Sigmoid colon (tissue), 7 donors: Measurements from ENCODE around the gene TCF23. TPM values are rescaled to one million over a fixed set of nuclear protein-coding genes. Genes with fewer than 3 reads are reported as not detected.

Experiments used
- DNase-seq: peaks from one replicate; pipeline ENCODE4 v3.0.0-alpha.2; 2019
- H3K27ac ChIP-seq, 4 donors: fragments of 200-600 bp; sonication (generic); one replicate each; pipeline ENCODE4 v1.5.1; 2016 to 2019; ENCODE audit warnings: mild to moderate bottlenecking in 1 of 4
- H3K27me3 ChIP-seq, 3 donors: fragments of 200-600 bp; sonication (generic); one replicate each; pipeline ENCODE4 v1.5.1; 2019; ENCODE audit warnings: mild to moderate bottlenecking in 1 of 3
- H3K36me3 ChIP-seq, 4 donors: fragments of 200-600 bp; sonication (generic); one replicate each; pipeline ENCODE4 v1.5.1; 2016 to 2019
- H3K4me1 ChIP-seq, 4 donors: fragments of 200-600 bp; sonication (generic); one replicate each; pipeline ENCODE4 v1.5.1; 2017 to 2019
- H3K4me3 ChIP-seq, 4 donors: fragments of 200-600 bp; sonication (generic); one replicate each; pipeline ENCODE4 v1.5.1; 2017 to 2019; ENCODE audit warnings: mild to moderate bottlenecking in 2 of 4, moderate library complexity in 1 of 4
- H3K9me3 ChIP-seq, 4 donors: fragments of 200-600 bp in 3 of 4; sonication (generic) in 3 of 4; one replicate each; pipeline versions ENCODE4 v1.5.1 to v1.6.1; 2013 to 2019
- CTCF ChIP-seq, 4 experiments: fragments of 450-650 bp in 3 of 4; fragments of 200-600 bp in 1 of 4; IDR thresholded peaks; one replicate each; pipeline ENCODE4 v1.5.1; 2016 to 2019; ENCODE audit warnings: antibody characterized with exemption in 4 of 4, mild to moderate bottlenecking in 3 of 4, moderate library complexity in 2 of 4
- EP300 ChIP-seq, 4 donors: sonication (generic); formaldehyde crosslinking; IDR thresholded peaks; one replicate each; pipeline ENCODE4 v1.6.1; 2017; ENCODE audit warnings: antibody characterized with exemption in 4 of 4
- POLR2A ChIP-seq, 2 donors: fragments of 450-650 bp; IDR thresholded peaks; one replicate each; pipeline ENCODE4 v1.6.1; 2016; ENCODE audit warnings: antibody characterized with exemption in 2 of 2, mild to moderate bottlenecking in 2 of 2, moderate library complexity in 2 of 2
- POLR2AphosphoS5 ChIP-seq, 4 donors: sonication (generic); formaldehyde crosslinking; IDR thresholded peaks; one replicate each; pipeline ENCODE4 v1.6.1; 2017; ENCODE audit warnings: antibody characterized with exemption in 4 of 4
- WGBS, 2 donors: extraction: QIAGEN DNeasy Blood & Tissue Kit; methylation state at CpG; one replicate each; pipeline ENCODE4 v1.1.7; 2013; 5-methylcytosine and 5-hydroxymethylcytosine counted together
- intact Hi-C: fragments of 100-400 bp; cut with DNase I; formaldehyde crosslinking; loops from one replicate; pipeline ENCODE4 v1.15.1; 2023
- polyA plus RNA-seq, 3 donors: library from polyadenylated mRNA; stranded (reverse); fragments of 200-250 nt; gene quantifications; one replicate each; pipeline ENCODE4 v1.2.3, GENCODE V29; 2013
- total RNA-seq, 4 donors: library from RNA; depleted of rRNA; stranded (reverse); fragments of >200 nt; gene quantifications; one replicate each; pipeline ENCODE4 v1.1.0, GENCODE V29; 2016
- donor health status: healthy with polysubstance abuse.
- donor health status: Bipolar disorder and iron deficiency.
- donor health status: healthy.

TCF23 gene
- total and polyA plus RNA-seq, 7 donors = 0.03 TPM; not detected in 6

- Histone ChIP-seq H3K4me1 (no peaks in the 10 kb centered on the region), H3K36me3 (no peaks in the 10 kb centered on the region), H3K4me3 (no peak overlapping the region), H3K9me3 (no peaks in the 10 kb centered on the region), H3K27ac (no peak overlapping the region), H3K27me3 (peaks cover 0 to 6% (median 0%) of the 10 kb centered on the region in 3 donors)
- no peak for DNase-seq
- no peak for TF ChIP-seq POLR2A (IDR thresholded peaks at IDR 0.05)
- no peak for TF ChIP-seq POLR2AphosphoS5 (IDR thresholded peaks at IDR 0.05)
- no peak for TF ChIP-seq CTCF (IDR thresholded peaks at IDR 0.05)
- no peak for TF ChIP-seq EP300 (IDR thresholded peaks at IDR 0.05)
- intact Hi-C loops = no loop called here
- 32 to 67% methylated on average over 15 of the region's 15 CpGs for WGBS, 2 donors
These were observed 28.9 kb downstream of the TCF23 start for GRCh38 chr2:27177441-27178351.

- H3K4me3 ChIP-seq = no peak overlapping the region
- H3K36me3 ChIP-seq = no peaks in the 10 kb centered on the region
- no peaks in the 10 kb centered on the region for H3K9me3 ChIP-seq
- intact Hi-C loops = no loop called here
- no peaks in the 10 kb centered on the region for H3K4me1 ChIP-seq
- no peak overlapping the region for H3K27ac ChIP-seq
- DNase-seq = no peak
- WGBS, 2 donors = 89 to 93% methylated on average over 3 of the region's 3 CpGs
- H3K27me3 ChIP-seq = peaks cover 0 to 6% (median 0%) of the 10 kb centered on the region in 3 donors
- no peak for TF ChIP-seq POLR2AphosphoS5 (IDR thresholded peaks at IDR 0.05)
- no peak for TF ChIP-seq CTCF (IDR thresholded peaks at IDR 0.05)
- no peak for TF ChIP-seq POLR2A (IDR thresholded peaks at IDR 0.05)
- no peak for TF ChIP-seq EP300 (IDR thresholded peaks at IDR 0.05)
These were observed 29.7 kb downstream of the TCF23 start for GRCh38 chr2:27178469-27178868.

- Histone ChIP-seq H3K4me1 (no peaks in the 10 kb centered on the region), H3K4me3 (no peak overlapping the region), H3K27ac (no peak overlapping the region), H3K9me3 (no peaks in the 10 kb centered on the region), H3K27me3 (peaks cover 0 to 6% (median 0%) of the 10 kb centered on the region in 3 donors), H3K36me3 (no peaks in the 10 kb centered on the region)
- TF ChIP-seq POLR2A (IDR thresholded peaks at IDR 0.05) (no peak), EP300 (IDR thresholded peaks at IDR 0.05) (no peak), POLR2AphosphoS5 (IDR thresholded peaks at IDR 0.05) (no peak), CTCF (IDR thresholded peaks at IDR 0.05) (no peak)
- 66 to 73% methylated on average over 3 of the region's 3 CpGs for WGBS, 2 donors
- intact Hi-C loops = no loop called here
- DNase-seq = no peak
These were observed 30.7 kb downstream of the TCF23 start for GRCh38 chr2:27179344-27180000.

GRCh38 chr2:27182346-27182745, 33.5 kb downstream of the TCF23 start:
- Histone ChIP-seq H3K36me3 (no peaks in the 10 kb centered on the region), H3K9me3 (no peaks in the 10 kb centered on the region), H3K27me3 (peaks cover 0 to 6% (median 0%) of the 10 kb centered on the region in 3 donors), H3K4me1 (peaks cover 0 to 10% (median 4%) of the 10 kb centered on the region in 4 donors), H3K27ac (no peak overlapping the region), H3K4me3 (no peak overlapping the region)
- DNase-seq = no peak
- TF ChIP-seq CTCF (IDR thresholded peaks at IDR 0.05) (no peak), POLR2A (IDR thresholded peaks at IDR 0.05) (no peak), POLR2AphosphoS5 (IDR thresholded peaks at IDR 0.05) (no peak), EP300 (IDR thresholded peaks at IDR 0.05) (no peak)
- intact Hi-C loops = no loop called here
- 67 to 79% methylated on average over 4 of the region's 4 CpGs for WGBS, 2 donors
